Daoy (cell line): Measurements from ENCODE around the gene APOL5. TPM values are rescaled to one million over a fixed set of nuclear protein-coding genes. Genes with fewer than 3 reads are reported as not detected.
"Not testable (repeated sequence)": the region's sequence is repeated elsewhere in the genome, so short reads cannot be mapped to it uniquely, and the experiment has no call there.

Experiments used
- DNase-seq: peaks from one replicate; pipeline ENCODE4 v3.0.0-alpha.2; 2015; ENCODE audit warnings: low read depth
- total RNA-seq: library from RNA; depleted of rRNA; stranded (reverse); fragments of >200 nt; shearing (Covaris generic); gene quantifications from 2 replicates; pipeline ENCODE4 v1.2.3, GENCODE V29; 2014; rRNA removed

APOL5 gene, protein sequence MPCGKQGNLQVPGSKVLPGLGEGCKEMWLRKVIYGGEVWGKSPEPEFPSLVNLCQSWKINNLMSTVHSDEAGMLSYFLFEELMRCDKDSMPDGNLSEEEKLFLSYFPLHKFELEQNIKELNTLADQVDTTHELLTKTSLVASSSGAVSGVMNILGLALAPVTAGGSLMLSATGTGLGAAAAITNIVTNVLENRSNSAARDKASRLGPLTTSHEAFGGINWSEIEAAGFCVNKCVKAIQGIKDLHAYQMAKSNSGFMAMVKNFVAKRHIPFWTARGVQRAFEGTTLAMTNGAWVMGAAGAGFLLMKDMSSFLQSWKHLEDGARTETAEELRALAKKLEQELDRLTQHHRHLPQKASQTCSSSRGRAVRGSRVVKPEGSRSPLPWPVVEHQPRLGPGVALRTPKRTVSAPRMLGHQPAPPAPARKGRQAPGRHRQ
- 0.69 TPM in 1 of 2 replicates, not detected in the other for total RNA-seq

- no peak for DNase-seq
Measured at GRCh38 chr22:35717572-35717971, at the start of gene APOL5. APOL5 (plus strand) TSS chr22:35717872; CDS start chr22:35717872, 0 bp downstream.

- DNase-seq, result no peak
Measured at GRCh38 chr22:35674335-35674734, 43.3 kb upstream of the APOL5 start.

DNA sequence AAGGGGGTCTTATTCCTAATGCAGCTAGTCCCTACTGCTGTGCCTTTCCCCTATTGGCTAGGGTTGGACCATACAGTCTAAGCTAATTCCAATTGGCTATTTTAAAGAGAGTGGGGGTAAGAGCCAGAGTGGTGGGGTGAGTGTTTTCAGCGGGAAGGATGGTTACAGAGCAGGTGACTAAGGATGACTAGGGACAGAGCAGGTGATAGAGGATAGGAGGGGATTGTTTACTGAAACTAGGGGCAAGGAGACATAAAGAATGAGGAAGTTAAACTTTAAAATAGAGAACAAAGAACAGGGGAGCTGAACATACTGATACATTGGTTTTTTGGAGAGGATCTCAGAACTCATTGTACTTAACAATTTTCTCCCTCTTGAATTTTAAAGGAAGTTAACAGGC is 41.6 kb upstream of the APOL5 start:
- DNase-seq, result not testable (repeated sequence)

GRCh38 chr22:35677460-35678187 is 40.0 kb upstream of the APOL5 start:
- no peak for DNase-seq

DNA sequence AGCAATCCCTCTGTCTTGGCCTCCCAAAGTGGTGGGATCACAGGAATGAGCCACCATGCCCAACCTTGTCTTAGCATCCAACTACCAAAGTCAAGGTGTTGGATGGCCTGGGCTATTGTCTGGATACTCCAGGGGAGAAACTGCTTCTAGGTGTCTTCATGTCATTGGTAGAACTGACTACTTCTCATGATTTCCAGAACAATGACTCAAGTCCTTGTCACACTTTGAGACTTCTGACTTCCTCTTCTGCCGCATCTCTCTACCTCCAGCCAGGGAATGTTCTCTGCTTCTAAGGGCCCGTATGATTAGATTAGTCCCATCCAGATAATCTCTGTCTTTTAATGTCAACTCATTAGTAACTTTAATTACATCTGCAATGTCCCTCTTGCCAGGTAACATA is 38.8 kb upstream of the APOL5 start:
- DNase-seq, result no peak

- DNase-seq, result peak; percentile 38
Measured at GRCh38 chr22:35679492-35679891, 38.2 kb upstream of the APOL5 start.

DNA sequence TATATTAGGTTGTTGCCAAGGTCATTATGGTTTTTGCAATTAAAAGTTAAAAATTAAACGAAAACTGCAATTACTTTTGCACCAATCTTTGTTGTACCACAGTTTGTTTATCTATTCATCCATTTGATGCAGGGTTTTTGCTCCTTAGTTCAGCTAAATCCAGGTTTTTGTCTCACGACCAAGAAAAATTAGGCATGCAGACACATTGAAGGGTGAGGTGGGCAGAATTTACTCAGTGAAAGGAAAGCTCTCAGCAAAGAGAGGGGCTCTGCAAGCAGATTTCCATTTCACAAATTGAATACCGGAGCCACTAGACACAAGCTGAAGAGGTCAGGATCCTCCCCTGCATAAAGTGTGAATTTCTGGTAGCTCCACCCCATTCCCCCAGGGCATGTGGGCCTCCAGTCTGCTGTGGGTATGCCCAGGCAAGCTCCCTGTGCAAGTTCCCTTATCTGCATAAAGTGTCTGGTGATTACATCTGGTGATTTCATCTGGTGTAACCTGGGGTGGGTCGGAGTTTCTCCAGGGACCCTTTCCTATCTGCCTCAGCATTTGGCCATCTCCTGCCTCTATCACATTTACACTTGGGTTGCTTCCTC is 36.1 kb upstream of the APOL5 start:
- no peak for DNase-seq

DNA sequence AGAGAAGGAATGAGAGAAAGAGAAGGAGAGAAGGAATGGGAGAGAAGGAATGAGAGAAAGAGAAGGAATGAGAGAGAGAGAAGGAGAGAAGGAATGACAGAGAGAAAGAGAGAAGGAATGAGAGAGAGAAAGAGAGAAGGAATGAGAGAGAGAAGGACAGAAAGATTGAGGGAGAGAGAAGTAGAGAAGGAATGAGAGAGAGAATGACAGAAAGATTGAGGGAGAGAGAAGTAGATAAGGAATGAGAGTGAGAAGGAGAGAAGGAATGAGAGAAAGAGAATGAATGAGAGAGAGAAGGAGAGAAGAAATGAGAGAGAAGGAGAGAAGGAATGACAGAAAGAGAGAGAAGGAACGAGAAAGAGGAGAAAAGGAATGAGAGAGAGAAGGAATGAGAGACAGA is 34.1 kb upstream of the APOL5 start:
- DNase-seq, result no peak

GRCh38 chr22:35684270-35684700 is 33.4 kb upstream of the APOL5 start:
- peak; percentile 30 for DNase-seq

DNA sequence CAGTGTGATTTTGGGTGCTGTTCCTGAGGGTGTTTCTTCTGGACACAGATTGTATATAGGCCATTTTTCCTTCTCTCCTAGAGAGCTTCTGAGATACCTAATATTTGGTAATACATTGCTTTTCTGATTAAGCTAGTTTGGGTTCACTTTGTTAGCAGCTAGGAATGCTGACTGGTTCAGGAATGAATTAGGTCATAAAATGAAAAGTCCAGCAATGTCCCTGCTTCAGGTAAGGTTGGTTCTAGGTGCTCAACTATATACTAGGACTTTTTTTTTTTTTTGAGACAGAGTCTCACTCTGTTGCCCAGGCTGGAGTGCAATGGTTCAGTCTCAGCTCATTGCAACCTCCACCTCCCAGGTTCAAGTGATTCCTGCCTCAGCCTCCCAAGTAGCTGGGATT is 32.9 kb upstream of the APOL5 start:
- DNase-seq, result no peak

GRCh38 chr22:35685731-35686130 is 31.9 kb upstream of the APOL5 start:
- DNase-seq, result peak; percentile 60

- DNase-seq, result no peak
Measured at GRCh38 chr22:35686298-35686697, 31.4 kb upstream of the APOL5 start.

GRCh38 chr22:35687461-35687860 is 30.2 kb upstream of the APOL5 start:
- DNase-seq, result no peak

- DNase-seq, result peak; percentile 37
Measured at GRCh38 chr22:35688913-35689675, 28.6 kb upstream of the APOL5 start.

- no peak for DNase-seq
Measured at GRCh38 chr22:35690001-35690400, 27.7 kb upstream of the APOL5 start.

- no peak for DNase-seq
Measured at GRCh38 chr22:35695202-35695601, 22.5 kb upstream of the APOL5 start.

- DNase-seq, result no peak
Measured at GRCh38 chr22:35697142-35697541, 20.5 kb upstream of the APOL5 start.

- not testable (repeated sequence) for DNase-seq
Measured at GRCh38 chr22:35699852-35700251, 17.8 kb upstream of the APOL5 start.

DNA sequence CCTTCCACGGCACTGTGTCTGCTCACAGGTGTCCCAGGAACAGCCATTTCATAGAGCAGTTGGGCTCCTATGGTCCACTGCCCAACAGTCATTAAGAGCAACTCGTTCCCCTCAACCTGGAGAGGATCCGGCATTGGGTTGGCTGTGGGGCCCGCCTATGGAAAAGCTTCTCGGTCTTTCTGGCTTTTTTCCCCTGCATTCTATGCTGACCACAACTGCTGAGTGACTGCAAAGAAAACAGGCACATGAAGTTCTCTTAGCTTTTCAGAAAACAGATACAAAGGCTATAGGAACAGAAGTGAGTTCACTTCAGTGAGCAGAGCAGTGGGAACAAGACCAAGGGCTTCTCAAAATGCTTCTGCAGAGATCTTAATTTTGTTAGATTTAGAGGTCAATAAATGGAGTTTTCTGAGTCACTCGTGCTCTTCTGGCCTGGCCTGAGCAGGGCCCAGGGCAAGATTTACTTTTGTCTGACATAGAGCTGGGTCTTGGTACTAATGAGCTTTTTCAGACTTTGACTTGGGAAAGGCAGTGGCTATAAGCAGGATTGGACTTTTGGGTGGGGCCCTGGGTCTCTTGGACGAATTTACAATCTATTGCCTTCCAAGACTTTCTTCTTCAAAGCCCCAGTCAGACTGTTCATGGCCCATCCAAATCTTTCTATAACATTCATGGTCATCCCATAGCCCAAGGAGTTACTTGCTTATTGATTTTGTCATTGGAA is 13.6 kb upstream of the APOL5 start:
- DNase-seq, result no peak

DNA sequence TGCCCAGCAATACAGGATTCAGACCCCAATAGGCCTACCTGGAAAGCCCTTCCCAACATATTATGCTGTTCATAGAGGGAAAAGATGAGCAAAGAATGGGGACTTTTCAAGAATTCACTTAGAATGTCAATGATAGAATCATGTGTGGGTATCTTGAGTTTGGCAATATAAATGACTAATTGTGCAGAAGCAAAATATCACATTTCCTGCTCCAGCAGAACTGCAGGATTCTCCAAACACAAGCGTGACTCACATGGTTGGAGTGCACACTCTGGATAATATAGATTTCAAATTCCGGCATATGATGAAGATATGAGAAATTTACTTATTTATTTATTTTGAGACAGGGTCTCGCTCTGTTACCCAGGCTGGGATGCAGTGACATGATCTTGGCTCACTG is 12.5 kb upstream of the APOL5 start:
- DNase-seq, result peak; percentile 80

GRCh38 chr22:35708453-35708852 is 9.2 kb upstream of the APOL5 start:
- DNase-seq, result no peak
